ENCODE data around the gene ZNF462.

Gene ZNF462

GRCh38 chr9:106829666-106830408, 33.1 kb upstream of the ZNF462 start:
- no peak for TF ChIP-seq CTCF (IDR thresholded peaks at IDR 0.05; ENCODE audit: low read depth, low read length, missing control alignments)
- no peak overlapping the region for H3K4me3 ChIP-seq (replicated peaks; ENCODE audit: low read depth, low read length)

GRCh38 chr9:106830527-106831150, 32.3 kb upstream of the ZNF462 start:
- no peak overlapping the region for H3K4me3 ChIP-seq (replicated peaks; ENCODE audit: low read depth, low read length)
- TF ChIP-seq CTCF (IDR thresholded peaks at IDR 0.05; ENCODE audit: low read depth, low read length, missing control alignments) = no peak
- DNase-seq (ENCODE audit: extremely low read depth, low read depth) = no peak

More at GRCh38 chr9:106829666-106830408, 33.1 kb upstream of the ZNF462 start:
- no peak for DNase-seq (ENCODE audit: extremely low read depth, low read depth)

- no peak for TF ChIP-seq CTCF (IDR thresholded peaks at IDR 0.05; ENCODE audit: low read depth, low read length, missing control alignments)
- no peak overlapping the region for H3K4me3 ChIP-seq (replicated peaks; ENCODE audit: low read depth, low read length)
- DNase-seq (ENCODE audit: extremely low read depth, low read depth) = no peak
Observed at GRCh38 chr9:106834888-106835287, 28.1 kb upstream of the ZNF462 start.

GRCh38 chr9:106835840-106836239, 27.1 kb upstream of the ZNF462 start:
- no peak overlapping the region for H3K4me3 ChIP-seq (replicated peaks; ENCODE audit: low read depth, low read length)
- no peak for DNase-seq (ENCODE audit: extremely low read depth, low read depth)
- no peak for TF ChIP-seq CTCF (IDR thresholded peaks at IDR 0.05; ENCODE audit: low read depth, low read length, missing control alignments)

- no peak for TF ChIP-seq CTCF (IDR thresholded peaks at IDR 0.05; ENCODE audit: low read depth, low read length, missing control alignments)
- no peak for DNase-seq (ENCODE audit: extremely low read depth, low read depth)
- H3K4me3 ChIP-seq (replicated peaks; ENCODE audit: low read depth, low read length) = no peak overlapping the region
Observed at GRCh38 chr9:106843371-106843770, 19.6 kb upstream of the ZNF462 start.

- TF ChIP-seq CTCF (IDR thresholded peaks at IDR 0.05; ENCODE audit: low read depth, low read length, missing control alignments) = no peak
- no peak for DNase-seq (ENCODE audit: extremely low read depth, low read depth)
- no peak overlapping the region for H3K4me3 ChIP-seq (replicated peaks; ENCODE audit: low read depth, low read length)
Observed at GRCh38 chr9:106846307-106846706, 16.7 kb upstream of the ZNF462 start.

Data from HFF-Myc (cell line).